Activated naive CD8-positive, alpha-beta T cell (primary cell): ENCODE data around the gene HPD.
A peak's percentile ranks its signal among the peaks of the same experiment; 100 is the strongest.

ENCODE experiments used
- H3K27ac Mint-ChIP-seq: one replicate; pipeline ENCODE4 v1.8.0; 2021; ENCODE audit warnings: mixed read lengths
- H3K27me3 Mint-ChIP-seq: one replicate; pipeline ENCODE4 v1.8.0; 2021; ENCODE audit warnings: mixed read lengths
- H3K36me3 Mint-ChIP-seq: one replicate; pipeline ENCODE4 v1.8.0; 2021; ENCODE audit warnings: mixed read lengths
- H3K4me1 Mint-ChIP-seq: one replicate; pipeline ENCODE4 v1.8.0; 2021; ENCODE audit warnings: low read depth, mixed read lengths
- H3K4me3 Mint-ChIP-seq: one replicate; pipeline ENCODE4 v1.8.0; 2021; ENCODE audit warnings: mild to moderate bottlenecking, mixed read lengths
- H3K9me3 Mint-ChIP-seq: one replicate; pipeline ENCODE4 v1.8.0; 2021; ENCODE audit warnings: low read depth, mixed read lengths

The HPD gene

DNA sequence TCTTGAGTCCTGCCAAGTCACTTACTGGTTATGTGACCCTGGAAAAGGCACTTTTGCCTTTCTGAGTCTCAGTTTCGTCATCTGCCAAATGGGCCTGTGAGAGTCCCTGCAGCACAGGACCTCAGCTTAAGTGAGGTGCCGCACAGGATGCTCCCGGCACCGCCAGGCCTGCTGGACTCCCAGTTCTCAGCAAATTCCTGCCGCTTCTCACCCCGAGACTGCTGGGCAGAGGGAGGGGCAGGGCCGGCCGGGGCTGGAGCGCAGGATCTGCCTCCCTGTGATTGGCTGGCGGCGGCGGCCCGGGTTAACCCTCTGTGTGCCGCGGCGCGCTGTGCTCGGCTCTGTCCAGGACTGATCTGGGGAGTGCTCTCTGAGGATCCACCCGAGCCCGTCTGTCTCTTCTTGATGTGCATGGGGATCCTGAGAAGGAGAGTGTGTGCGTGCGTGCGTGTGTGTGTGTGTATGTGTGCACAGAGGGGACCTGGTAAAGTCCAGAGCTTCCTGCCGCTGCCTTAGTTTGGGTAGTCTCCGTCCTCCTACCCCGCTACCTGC, 46.3 kb downstream of the HPD start:
- peak overlapping the region; percentile 41 for H3K27ac Mint-ChIP-seq
- no peaks in the 10 kb centered on the region for H3K27me3 Mint-ChIP-seq
- peaks cover 43% of the 10 kb centered on the region for H3K4me1 Mint-ChIP-seq
- peaks cover 5% of the 10 kb centered on the region for H3K36me3 Mint-ChIP-seq
- no peaks in the 10 kb centered on the region for H3K9me3 Mint-ChIP-seq
- peak overlapping the region; percentile 91 for H3K4me3 Mint-ChIP-seq

- Mint-ChIP-seq H3K27ac (peak overlapping the region; percentile 93), H3K27me3 (no peaks in the 10 kb centered on the region), H3K4me3 (peak overlapping the region; percentile 91), H3K9me3 (no peaks in the 10 kb centered on the region), H3K36me3 (peaks cover 5% of the 10 kb centered on the region), H3K4me1 (peaks cover 50% of the 10 kb centered on the region)
These were observed 47.0 kb downstream of the HPD start for GRCh38 chr12:121811434-121812319.

DNA sequence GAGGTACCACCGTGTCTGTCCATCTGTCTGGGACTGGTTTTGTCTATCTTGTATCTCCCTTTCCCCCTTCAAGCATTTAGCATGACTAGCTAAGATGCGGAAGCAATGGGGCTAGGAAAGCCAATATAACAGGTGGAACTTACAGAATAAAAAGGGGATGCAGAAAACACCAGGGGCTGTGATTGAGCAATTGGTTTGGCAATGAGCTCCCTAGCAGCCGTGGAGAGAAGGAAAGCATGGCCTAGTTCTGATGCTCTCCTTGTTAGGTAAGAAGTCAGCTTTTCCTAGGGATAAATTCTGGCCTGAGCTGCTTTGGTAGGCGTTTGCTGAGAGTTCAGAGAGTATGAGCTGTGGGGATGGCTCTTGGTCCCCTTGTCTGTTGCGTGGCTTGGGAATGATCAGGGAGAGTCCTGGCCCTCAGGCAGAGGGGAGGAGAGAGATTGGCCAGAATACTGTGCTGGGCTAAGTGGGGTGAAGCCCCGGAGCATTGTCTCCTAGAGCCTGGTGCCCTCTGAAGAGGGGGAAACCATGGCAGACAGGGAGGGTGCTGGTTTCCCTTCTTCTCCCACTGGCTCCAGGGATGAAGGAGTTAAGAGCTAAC, 47.7 kb downstream of the HPD start:
- Mint-ChIP-seq H3K9me3 (no peaks in the 10 kb centered on the region), H3K27me3 (no peaks in the 10 kb centered on the region), H3K4me1 (peaks cover 54% of the 10 kb centered on the region), H3K4me3 (peak overlapping the region; percentile 91), H3K27ac (peak overlapping the region; percentile 93), H3K36me3 (peaks cover 5% of the 10 kb centered on the region)

DNA sequence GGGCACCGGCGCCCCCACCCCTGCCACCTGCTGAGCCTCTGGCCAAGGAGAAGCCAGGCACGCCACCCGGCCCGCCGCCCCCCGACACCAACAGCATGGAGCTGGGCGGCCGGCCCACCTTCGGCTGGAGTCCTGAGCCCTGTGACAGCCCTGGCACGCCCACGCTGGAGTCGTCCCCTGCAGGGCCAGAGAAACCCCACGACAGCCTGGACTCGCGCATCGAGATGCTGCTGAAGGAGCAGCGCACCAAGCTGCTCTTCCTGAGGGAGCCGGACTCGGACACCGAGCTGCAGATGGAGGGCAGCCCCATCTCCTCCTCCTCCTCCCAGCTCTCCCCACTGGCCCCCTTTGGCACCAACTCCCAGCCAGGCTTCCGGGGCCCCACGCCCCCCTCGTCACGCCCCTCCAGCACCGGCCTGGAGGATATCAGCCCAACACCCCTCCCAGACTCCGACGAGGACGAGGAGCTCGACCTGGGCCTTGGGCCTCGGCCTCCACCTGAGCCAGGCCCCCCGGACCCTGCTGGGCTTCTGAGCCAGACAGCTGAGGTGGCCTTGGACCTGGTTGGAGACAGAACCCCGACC, 48.3 kb downstream of the HPD start:
- H3K36me3 Mint-ChIP-seq, result peaks cover 5% of the 10 kb centered on the region
- no peaks in the 10 kb centered on the region for H3K27me3 Mint-ChIP-seq
- H3K9me3 Mint-ChIP-seq, result no peaks in the 10 kb centered on the region
- peaks cover 56% of the 10 kb centered on the region for H3K4me1 Mint-ChIP-seq
- H3K27ac Mint-ChIP-seq, result no peak overlapping the region
- H3K4me3 Mint-ChIP-seq, result peak overlapping the region; percentile 91

DNA sequence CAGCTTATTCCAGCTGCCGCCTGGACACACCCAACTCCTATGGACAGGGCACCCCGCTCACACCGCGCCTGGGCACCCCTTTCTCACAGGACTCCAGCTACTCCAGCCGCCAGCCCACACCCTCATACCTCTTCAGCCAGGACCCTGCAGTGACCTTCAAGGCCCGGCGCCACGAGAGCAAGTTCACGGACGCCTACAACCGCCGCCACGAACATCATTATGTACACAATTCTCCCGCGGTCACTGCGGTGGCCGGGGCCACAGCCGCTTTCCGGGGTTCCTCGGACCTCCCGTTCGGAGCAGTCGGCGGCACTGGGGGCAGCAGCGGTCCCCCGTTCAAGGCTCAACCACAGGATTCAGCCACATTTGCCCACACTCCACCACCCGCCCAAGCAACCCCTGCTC, 48.9 kb downstream of the HPD start:
- H3K9me3 Mint-ChIP-seq, result no peaks in the 10 kb centered on the region
- no peaks in the 10 kb centered on the region for H3K27me3 Mint-ChIP-seq
- H3K4me1 Mint-ChIP-seq, result peaks cover 54% of the 10 kb centered on the region
- H3K27ac Mint-ChIP-seq, result peak overlapping the region; percentile 64
- H3K4me3 Mint-ChIP-seq, result peak overlapping the region; percentile 23
- peaks cover 5% of the 10 kb centered on the region for H3K36me3 Mint-ChIP-seq

DNA sequence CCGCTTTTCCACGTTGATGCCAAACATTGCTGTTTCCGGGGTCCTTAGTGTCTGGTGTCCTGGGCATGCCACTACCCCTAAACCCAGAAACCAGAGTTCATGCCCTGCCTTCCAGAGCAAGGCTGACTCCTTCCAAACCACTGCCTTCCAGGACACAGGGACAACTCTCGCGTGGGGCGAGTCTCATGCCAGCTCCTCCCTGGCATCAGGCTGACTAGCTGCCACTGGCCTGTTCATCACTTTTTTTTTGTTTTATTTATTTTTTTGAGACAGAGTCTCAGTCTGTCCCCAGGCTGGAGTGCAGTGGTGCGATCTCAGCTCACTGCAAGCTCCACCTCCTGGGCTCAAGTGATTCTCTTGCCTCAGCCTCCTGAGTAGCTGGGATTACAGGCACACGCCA, 50.0 kb downstream of the HPD start:
- Mint-ChIP-seq H3K4me3 (peak overlapping the region; percentile 49), H3K9me3 (no peaks in the 10 kb centered on the region), H3K27me3 (no peaks in the 10 kb centered on the region), H3K36me3 (peaks cover 5% of the 10 kb centered on the region), H3K27ac (peak overlapping the region; percentile 54), H3K4me1 (peaks cover 52% of the 10 kb centered on the region)

DNA sequence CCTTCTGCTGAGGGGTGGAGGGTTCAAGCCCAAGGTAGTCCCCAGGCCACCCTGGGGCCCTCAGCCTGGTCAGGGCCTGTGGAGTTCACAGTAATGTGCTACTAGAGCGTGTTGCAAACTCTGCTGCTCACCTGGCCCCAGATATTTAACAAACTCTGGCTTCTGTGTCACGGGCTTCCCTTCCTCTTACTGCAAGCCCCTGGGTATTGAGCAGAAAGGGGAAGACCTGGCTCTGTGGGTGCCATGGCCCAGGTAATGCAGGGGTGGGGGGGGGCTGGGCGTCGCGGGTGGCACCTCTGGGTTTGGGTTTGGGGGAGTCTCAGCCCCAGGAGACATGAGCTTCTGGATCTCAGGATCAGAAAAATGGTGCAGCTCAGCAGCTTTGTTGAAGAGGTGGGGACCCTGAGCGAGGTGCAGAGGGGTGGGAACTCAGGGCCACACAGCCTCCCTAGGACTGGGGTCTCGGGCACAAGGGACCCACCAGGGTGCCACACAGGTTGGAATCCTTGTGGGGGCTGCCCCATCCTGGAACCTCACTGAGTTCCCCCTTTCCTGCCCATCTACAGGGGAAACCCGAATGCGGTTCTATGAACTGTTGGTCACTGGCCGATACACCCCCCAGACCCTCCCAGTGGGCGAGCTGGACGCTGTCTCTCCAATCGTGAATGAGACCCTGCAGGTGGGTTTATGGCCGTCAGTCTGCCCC, 50.9 kb downstream of the HPD start:
- H3K27me3 Mint-ChIP-seq, result no peaks in the 10 kb centered on the region
- peaks cover 5% of the 10 kb centered on the region for H3K36me3 Mint-ChIP-seq
- peak overlapping the region; percentile 50 for H3K27ac Mint-ChIP-seq
- no peaks in the 10 kb centered on the region for H3K9me3 Mint-ChIP-seq
- peaks cover 46% of the 10 kb centered on the region for H3K4me1 Mint-ChIP-seq
- peak overlapping the region; percentile 96 for H3K4me3 Mint-ChIP-seq

- H3K4me1 Mint-ChIP-seq, result peaks cover 47% of the 10 kb centered on the region
- H3K36me3 Mint-ChIP-seq, result peaks cover 5% of the 10 kb centered on the region
- peak overlapping the region; percentile 95 for H3K27ac Mint-ChIP-seq
- H3K27me3 Mint-ChIP-seq, result no peaks in the 10 kb centered on the region
- H3K4me3 Mint-ChIP-seq, result peak overlapping the region; percentile 96
- no peaks in the 10 kb centered on the region for H3K9me3 Mint-ChIP-seq
These were observed 51.9 kb downstream of the HPD start for GRCh38 chr12:121806546-121807423.

- Mint-ChIP-seq H3K4me3 (peak overlapping the region; percentile 96), H3K27me3 (no peaks in the 10 kb centered on the region), H3K27ac (peak overlapping the region; percentile 95), H3K9me3 (no peaks in the 10 kb centered on the region), H3K36me3 (peaks cover 4% of the 10 kb centered on the region), H3K4me1 (peaks cover 49% of the 10 kb centered on the region)
These were observed 52.6 kb downstream of the HPD start for GRCh38 chr12:121806009-121806545.

GRCh38 chr12:121805171-121806008, 53.3 kb downstream of the HPD start:
- H3K27me3 Mint-ChIP-seq, result no peaks in the 10 kb centered on the region
- H3K36me3 Mint-ChIP-seq, result peaks cover 2% of the 10 kb centered on the region
- peak overlapping the region; percentile 96 for H3K4me3 Mint-ChIP-seq
- H3K27ac Mint-ChIP-seq, result peak overlapping the region; percentile 95
- H3K4me1 Mint-ChIP-seq, result peaks cover 43% of the 10 kb centered on the region
- H3K9me3 Mint-ChIP-seq, result no peaks in the 10 kb centered on the region

DNA sequence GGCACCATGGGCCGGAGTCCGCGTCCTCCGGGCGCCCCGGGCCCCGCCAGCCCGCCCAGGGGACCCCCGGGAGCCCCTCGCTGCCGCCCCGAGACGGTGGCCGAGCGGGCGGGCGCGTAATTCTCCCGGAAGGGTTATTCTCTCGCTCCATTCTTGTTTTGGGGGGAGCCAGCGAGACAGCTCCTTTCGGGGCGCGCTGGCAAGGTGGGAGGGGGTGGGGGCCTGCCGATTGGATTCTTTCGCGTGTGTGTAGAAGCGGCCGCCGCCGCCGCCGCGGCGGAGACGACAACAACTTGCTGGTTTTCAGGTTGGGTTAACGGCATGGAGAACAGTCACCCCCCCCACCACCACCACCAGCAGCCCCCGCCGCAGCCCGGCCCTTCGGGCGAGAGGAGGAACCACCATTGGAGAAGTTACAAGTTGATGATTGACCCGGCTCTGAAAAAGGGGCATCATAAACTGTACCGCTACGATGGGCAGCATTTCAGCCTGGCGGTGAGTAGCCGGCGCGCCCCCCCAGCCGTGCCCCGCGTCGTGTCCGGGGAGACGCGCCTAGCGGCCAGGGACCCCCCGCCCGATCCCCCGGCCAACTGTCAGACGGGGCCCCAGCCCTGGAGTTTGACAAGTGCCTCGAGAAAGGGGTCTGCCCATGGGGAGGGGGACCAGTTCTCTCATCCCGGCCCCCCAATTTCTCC, 54.1 kb downstream of the HPD start:
- Mint-ChIP-seq H3K27ac (peak overlapping the region; percentile 96), H3K4me3 (peak overlapping the region; percentile 95), H3K4me1 (peaks cover 41% of the 10 kb centered on the region), H3K9me3 (no peaks in the 10 kb centered on the region), H3K27me3 (no peaks in the 10 kb centered on the region), H3K36me3 (peaks cover 2% of the 10 kb centered on the region)

GRCh38 chr12:121803861-121804416, 54.7 kb downstream of the HPD start, which contains the start of gene SETD1B:
Gene SETD1B, plus strand, starts transcription at chr12:121804009. Its CDS starts 729 bp downstream, at chr12:121804738.
- Mint-ChIP-seq H3K27ac (peak within 1 kb of the TSS; percentile 98), H3K4me3 (peak within 1 kb of the TSS; percentile 95), H3K9me3 (no peaks in the 10 kb centered on the region), H3K27me3 (no peaks in the 10 kb centered on the region), H3K36me3 (peaks cover 2% of the 10 kb centered on the region), H3K4me1 (peaks cover 41% of the 10 kb centered on the region)
